ENCODE data around the gene GPRIN1. TPM values are rescaled to one million over a fixed set of nuclear protein-coding genes. Genes with fewer than 3 reads are reported as not detected.

The GPRIN1 gene
- total RNA-seq, 2 donors from 2014 or later, result 0.57 to 0.60 TPM

DNA sequence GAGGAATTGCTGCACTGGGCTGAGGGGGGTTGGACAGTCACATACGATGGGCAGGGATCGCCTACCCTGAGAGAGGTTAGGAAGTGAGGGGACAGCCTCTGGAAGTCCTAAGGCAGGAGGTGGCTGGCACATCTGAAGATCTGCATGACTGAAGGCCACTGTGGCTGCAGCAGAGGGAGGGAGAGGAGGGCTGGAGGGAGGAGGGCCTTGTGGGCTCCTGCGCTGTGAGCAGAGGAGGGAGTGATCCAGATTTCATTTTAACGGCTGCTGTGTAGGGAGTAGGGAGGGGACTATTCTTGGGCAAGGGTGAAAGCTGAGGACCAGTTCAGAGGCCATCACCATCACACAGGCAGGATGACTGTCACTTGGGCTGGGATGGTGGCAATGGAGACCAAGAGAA, 27.6 kb upstream of the GPRIN1 start:
- no peak for ATAC-seq
- peaks cover 3% of the 10 kb centered on the region for H3K9me3 ChIP-seq (ENCODE audit: control insufficient read depth, low read length, poor library complexity, severe bottlenecking)
- peaks cover 9% of the 10 kb centered on the region for H3K4me1 Mint-ChIP-seq
- H3K4me3 Mint-ChIP-seq, result no peak overlapping the region
- peaks cover 11% of the 10 kb centered on the region for H3K36me3 Mint-ChIP-seq (ENCODE audit: low read depth)
- no peak for DNase-seq
- H3K27ac Mint-ChIP-seq, result peak overlapping the region; percentile 56
- peaks cover 48% of the 10 kb centered on the region for H3K27me3 Mint-ChIP-seq

DNA sequence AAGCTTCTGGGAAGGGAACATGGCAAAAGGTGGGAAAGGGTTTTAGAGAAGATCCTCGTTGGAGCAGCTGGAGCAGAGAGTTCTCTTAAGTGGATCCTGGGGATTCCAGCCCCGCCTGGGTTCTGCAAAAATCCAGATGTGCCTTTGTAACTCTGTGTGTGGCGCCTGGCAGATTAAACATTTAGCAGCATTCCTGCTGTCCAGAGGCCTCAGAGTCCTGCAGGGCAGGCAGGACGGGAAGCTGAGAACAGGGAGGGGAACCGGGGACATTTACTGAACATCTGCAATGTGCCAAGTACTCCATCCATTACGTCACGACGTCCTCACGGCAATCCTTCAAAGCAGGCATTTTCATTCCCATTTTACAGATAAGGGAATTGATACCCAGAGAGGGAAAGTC, 26.5 kb upstream of the GPRIN1 start:
- Mint-ChIP-seq H3K36me3 (ENCODE audit: low read depth) (peaks cover 11% of the 10 kb centered on the region), H3K27me3 (peaks cover 57% of the 10 kb centered on the region), H3K4me1 (peaks cover 9% of the 10 kb centered on the region), H3K27ac (no peak overlapping the region), H3K4me3 (no peak overlapping the region)
- H3K9me3 ChIP-seq (ENCODE audit: control insufficient read depth, low read length, poor library complexity, severe bottlenecking), result peaks cover 3% of the 10 kb centered on the region
- DNase-seq (no peak), ATAC-seq (no peak)

DNA sequence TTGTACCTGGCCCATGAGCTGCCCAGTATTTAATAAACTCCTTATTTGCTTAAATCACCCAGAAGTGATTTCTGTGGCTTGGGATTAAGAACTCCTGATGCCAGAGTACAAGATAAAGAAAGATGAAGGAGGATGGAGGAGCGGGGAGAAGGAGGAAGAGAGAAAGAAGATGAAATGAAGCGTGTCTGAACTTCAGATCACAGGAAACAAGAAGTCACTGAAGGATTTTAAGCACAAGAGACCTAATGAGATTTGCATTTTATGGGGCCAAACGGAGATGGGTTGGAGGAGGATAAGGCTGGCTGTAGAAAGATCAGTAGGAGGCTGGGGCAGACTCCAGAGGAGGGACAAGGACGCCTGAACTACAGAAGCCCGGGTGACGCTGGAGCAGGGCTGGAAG, 23.6 kb upstream of the GPRIN1 start:
- no peak for DNase-seq
- Mint-ChIP-seq H3K36me3 (ENCODE audit: low read depth) (peaks cover 19% of the 10 kb centered on the region), H3K27me3 (peaks cover 69% of the 10 kb centered on the region), H3K4me3 (no peak overlapping the region), H3K27ac (no peak overlapping the region), H3K4me1 (peaks cover 15% of the 10 kb centered on the region)
- peaks cover 3% of the 10 kb centered on the region for H3K9me3 ChIP-seq (ENCODE audit: control insufficient read depth, low read length, poor library complexity, severe bottlenecking)
- ATAC-seq, result no peak

DNA sequence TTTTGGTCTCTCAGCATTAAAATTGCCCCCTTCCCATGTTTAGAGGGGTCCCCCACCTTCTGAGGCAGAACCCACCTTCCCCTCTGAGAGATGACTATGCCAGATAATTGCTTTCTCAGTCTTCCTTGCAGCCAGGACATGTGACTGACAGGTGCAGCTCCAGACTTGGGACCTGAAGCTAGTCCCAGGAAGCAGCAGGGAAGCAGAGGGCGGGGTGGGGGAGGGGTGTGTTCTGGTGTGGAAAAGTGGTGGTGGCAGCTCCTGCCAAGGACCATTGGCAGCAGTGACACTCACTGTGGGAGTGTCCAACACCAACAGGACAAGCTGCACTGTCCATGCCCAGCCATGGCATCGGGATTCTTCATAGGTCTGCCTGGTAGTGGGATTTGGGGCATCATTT, 22.8 kb upstream of the GPRIN1 start:
- ATAC-seq, result no peak
- H3K36me3 Mint-ChIP-seq (ENCODE audit: low read depth), result peaks cover 17% of the 10 kb centered on the region
- peaks cover 15% of the 10 kb centered on the region for H3K4me1 Mint-ChIP-seq
- peaks cover 70% of the 10 kb centered on the region for H3K27me3 Mint-ChIP-seq
- DNase-seq, result no peak
- H3K9me3 ChIP-seq (ENCODE audit: control insufficient read depth, low read length, poor library complexity, severe bottlenecking), result peaks cover 3% of the 10 kb centered on the region
- no peak overlapping the region for H3K27ac Mint-ChIP-seq
- no peak overlapping the region for H3K4me3 Mint-ChIP-seq

DNA sequence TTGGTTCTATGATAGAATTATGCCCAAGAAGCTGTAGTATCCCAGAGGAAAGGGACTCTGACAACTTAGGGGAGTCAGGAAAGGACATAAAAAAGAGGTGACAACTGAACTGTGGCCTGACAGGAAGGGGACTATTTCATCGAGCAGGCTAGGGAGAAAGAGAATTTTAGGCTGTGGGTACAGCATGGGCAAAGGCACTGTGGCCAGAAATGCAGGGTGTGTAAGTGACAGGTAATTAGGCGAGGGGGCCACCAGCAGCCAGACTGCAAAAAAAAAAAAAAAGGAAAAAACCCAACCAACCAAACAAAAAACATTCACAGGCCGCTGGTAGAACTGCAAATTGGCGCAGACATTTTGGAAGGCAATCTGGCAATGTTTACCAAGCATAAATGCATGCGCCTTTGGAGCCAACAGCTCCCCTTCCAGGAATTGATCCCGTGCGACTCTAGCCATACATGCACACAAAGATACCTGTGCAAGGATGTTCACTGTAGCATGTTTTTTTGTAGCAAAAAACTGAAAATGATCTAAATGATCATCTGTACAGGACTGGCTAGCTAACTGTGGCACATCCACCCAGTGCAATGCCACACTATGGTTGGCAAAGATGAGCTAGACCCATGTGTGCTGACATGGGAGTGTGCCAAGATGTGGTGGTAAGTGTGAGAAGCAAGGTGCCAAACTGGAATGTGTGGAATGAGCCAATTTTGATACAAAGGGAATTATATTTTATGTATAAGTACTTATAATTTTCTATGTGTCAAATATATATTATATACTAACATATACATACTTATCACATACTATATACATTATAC, 21.6 kb upstream of the GPRIN1 start:
- peaks cover 17% of the 10 kb centered on the region for H3K36me3 Mint-ChIP-seq (ENCODE audit: low read depth)
- H3K27ac Mint-ChIP-seq, result no peak overlapping the region
- no peak overlapping the region for H3K4me3 Mint-ChIP-seq
- no peak for ATAC-seq
- no peak for DNase-seq
- H3K27me3 Mint-ChIP-seq, result peaks cover 73% of the 10 kb centered on the region
- peaks cover 15% of the 10 kb centered on the region for H3K4me1 Mint-ChIP-seq
- H3K9me3 ChIP-seq (ENCODE audit: control insufficient read depth, low read length, poor library complexity, severe bottlenecking), result peaks cover 3% of the 10 kb centered on the region

DNA sequence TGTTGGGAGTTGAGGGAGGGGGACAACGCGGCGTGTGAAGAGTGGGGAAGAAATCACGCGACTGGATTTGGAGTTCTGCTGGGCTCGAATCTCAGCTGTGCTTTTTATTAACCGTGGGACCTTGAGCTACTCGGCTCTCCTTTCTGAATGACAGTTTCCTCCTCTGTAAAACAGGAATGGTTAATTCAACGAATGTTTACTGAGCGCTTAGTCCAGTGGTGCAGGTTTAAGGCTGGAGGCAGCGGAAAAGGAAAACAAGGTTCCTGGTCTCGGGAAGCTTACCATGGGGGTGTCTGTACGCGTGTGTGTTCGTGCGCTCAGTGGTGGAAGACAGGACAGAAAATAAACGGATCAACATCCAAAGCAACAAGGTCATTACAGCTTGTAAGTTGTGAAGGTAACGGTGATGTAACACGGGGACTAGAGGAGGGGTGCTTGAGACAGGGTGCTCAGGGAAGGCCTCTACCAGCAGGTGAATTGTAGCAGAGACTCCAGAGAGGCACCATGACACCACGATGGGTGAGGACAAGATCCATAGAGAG, 20.8 kb upstream of the GPRIN1 start:
- H3K27ac Mint-ChIP-seq, result no peak overlapping the region
- H3K36me3 Mint-ChIP-seq (ENCODE audit: low read depth), result peaks cover 20% of the 10 kb centered on the region
- no peak for ATAC-seq

DNA sequence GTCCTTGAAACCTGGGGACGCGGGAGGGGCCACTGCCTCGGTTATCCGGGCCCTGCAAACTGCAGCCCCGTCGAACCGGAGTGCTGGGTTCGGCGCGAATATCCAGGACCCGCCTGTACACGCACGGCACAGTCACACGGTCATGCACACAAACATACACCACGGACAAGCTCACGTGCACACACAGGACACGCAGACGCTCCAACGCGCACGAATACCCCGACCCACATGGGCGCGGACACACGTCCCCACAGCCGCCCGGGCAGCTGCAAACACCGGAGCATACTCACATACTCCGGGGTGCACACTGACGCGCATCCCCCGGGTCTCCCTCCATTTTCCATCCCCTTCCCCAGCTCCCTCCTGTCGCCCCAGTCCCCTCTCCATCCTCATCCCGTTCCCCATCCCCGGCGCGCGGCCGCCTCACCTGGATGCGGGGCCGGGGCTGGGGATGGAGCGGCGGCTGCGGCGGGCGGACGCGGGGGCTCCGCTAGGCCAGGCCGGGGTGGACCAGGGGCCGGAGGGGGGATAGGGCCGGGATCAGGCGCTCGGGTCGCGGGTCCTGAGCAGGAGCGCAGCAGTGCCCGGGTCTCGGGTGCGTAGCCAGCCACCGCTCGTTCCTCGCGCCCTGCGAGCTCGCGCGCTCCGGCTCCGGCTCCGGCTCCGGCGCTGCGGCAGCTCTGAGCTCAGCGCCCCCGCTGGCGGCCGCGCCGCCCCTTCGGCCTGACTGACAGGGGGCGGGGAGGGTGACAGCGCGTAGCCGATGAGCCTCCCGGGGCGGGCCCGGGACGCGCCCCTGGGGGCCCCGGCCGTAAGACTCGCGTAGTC, 20.1 kb upstream of the GPRIN1 start, which contains the start of the genes EIF4E1B and SNCB:
TSS of gene EIF4E1B (plus strand) at position 823 of the 828 bp plus-strand sequence. CDS start 12,113 bp downstream, outside the sequence.
TSS of gene SNCB (minus strand) at position 682 of the 828 bp plus-strand sequence. CDS start 880 bp downstream, outside the sequence.
- Mint-ChIP-seq H3K4me1 (peaks cover 15% of the 10 kb centered on the region), H3K27ac (no peak within 1 kb of the TSS), H3K36me3 (ENCODE audit: low read depth) (peaks cover 20% of the 10 kb centered on the region), H3K27me3 (peaks cover 71% of the 10 kb centered on the region), H3K4me3 (peak within 1 kb of the TSS; percentile 70)
- H3K9me3 ChIP-seq (ENCODE audit: control insufficient read depth, low read length, poor library complexity, severe bottlenecking), result no peaks in the 10 kb centered on the region
- DNase-seq (no peak), ATAC-seq (peak; percentile 84)

More for the DNA sequence above, 20.8 kb upstream of the GPRIN1 start:
- peak overlapping the region; percentile 70 for H3K4me3 Mint-ChIP-seq
- DNase-seq, result no peak
- peaks cover 71% of the 10 kb centered on the region for H3K27me3 Mint-ChIP-seq
- H3K4me1 Mint-ChIP-seq, result peaks cover 15% of the 10 kb centered on the region
- peaks cover 3% of the 10 kb centered on the region for H3K9me3 ChIP-seq (ENCODE audit: control insufficient read depth, low read length, poor library complexity, severe bottlenecking)

DNA sequence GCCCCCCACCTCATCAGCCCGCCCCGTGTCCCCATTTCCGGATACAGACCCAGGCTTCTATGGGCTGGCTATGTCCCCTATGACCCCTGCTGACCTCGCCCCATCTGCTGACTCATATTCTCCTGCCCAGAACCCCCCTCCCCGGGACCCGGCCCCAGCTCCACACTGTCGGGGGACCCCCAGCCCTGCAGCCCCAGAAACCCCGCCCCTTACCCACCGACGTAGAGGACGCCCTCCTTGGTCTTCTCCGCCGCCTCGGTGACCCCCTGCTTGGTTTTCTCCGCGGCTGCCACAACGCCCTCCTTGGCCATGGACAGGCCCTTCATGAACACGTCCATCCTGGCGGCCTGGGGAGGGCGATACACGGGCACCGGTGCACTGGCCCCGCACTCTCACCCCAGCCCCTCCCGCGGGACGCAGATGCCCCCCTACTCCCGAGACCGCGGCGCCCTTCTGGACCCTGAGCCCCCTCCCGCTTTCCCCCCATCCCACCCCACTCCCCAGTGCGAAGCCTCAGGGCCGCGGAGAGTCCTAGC, 19.4 kb upstream of the GPRIN1 start:
- Mint-ChIP-seq H3K27me3 (peaks cover 67% of the 10 kb centered on the region), H3K4me3 (peak overlapping the region; percentile 65), H3K36me3 (ENCODE audit: low read depth) (peaks cover 20% of the 10 kb centered on the region), H3K27ac (no peak overlapping the region), H3K4me1 (peaks cover 15% of the 10 kb centered on the region)
- no peak for DNase-seq
- no peak for ATAC-seq
- no peaks in the 10 kb centered on the region for H3K9me3 ChIP-seq (ENCODE audit: control insufficient read depth, low read length, poor library complexity, severe bottlenecking)

DNA sequence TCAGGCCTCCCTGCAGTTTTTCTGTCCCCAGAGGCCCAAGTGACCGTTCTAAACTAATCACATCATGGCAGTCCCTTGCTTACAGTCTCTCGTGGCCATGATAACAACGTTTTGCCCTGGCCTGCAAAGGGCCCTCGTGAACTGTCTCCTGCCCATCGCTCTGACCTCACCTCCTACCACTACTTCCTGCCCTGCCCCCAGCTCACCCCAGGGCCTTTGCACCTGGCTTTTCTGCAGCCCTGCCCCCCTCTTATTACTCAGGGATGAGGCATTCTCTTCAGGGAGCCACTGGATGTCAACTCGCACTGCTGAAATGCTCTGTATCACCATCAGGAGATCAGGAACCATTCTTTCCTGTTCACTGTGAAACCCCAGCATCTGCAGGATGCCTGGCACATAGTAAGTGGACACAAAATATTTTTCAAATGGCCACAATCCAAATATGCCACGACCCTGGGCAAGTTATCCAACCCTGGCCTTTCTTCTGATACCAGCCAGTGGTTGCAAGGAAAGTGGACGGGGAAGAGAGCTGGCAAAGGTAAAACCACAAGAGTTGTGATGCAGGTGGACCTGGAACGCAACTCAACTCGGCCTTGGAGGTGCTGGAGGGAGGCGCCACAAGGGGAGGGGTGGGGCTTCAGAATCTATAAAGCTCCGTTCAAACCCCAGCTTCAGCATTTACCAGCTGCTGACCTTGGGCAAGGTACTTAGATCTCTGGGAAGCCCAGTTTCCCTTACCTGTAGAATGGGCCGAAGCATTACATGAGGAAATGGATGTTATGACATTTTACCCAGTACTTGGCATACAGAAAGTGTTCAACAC, 18.7 kb upstream of the GPRIN1 start:
- H3K36me3 Mint-ChIP-seq (ENCODE audit: low read depth), result peaks cover 17% of the 10 kb centered on the region
- peak overlapping the region; percentile 28 for H3K4me3 Mint-ChIP-seq
- peaks cover 11% of the 10 kb centered on the region for H3K4me1 Mint-ChIP-seq
- H3K9me3 ChIP-seq (ENCODE audit: control insufficient read depth, low read length, poor library complexity, severe bottlenecking), result no peaks in the 10 kb centered on the region
- H3K27me3 Mint-ChIP-seq, result peaks cover 60% of the 10 kb centered on the region
- H3K27ac Mint-ChIP-seq, result no peak overlapping the region
- ATAC-seq, result no peak
- no peak for DNase-seq

DNA sequence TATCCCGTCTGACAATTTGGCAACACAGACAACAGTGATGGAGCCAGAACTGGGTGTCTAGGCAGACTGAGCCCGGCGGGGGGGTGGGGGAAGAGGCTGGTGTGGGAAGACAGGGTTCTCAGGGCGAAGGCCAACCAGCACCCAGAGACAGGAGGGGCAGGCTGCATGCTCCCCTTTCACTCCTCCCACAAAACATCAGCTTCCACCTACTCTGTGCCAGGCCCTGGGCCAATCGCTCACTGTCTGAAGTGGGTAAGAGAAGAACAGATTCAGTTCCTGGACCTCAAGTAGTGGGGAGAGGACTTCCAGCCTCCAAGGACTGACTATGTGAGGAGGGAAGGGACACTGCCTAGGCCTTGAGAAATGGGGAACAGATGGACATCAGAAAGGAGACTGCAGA, 17.6 kb upstream of the GPRIN1 start:
- Mint-ChIP-seq H3K4me1 (peaks cover 8% of the 10 kb centered on the region), H3K27ac (no peak overlapping the region), H3K4me3 (no peak overlapping the region), H3K36me3 (ENCODE audit: low read depth) (peaks cover 14% of the 10 kb centered on the region), H3K27me3 (peaks cover 49% of the 10 kb centered on the region)
- H3K9me3 ChIP-seq (ENCODE audit: control insufficient read depth, low read length, poor library complexity, severe bottlenecking), result no peaks in the 10 kb centered on the region
- ATAC-seq (no peak), DNase-seq (no peak)

DNA sequence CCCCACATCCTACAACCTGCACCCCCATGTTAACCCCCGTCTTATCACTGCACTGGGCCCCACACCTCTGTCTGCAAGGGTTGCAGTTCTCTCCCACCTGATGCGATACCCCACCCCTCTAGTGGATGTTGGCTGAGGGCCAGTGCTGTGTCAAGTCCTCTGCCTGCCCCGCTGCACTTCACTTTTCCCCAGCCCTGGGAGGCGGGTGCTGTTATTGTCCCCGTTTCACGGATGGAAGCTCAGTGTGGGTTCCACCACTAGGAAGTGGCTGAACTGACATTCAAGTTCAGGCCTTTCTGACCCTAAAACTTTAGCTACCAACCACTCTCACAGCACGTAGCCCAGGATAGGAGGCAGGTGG, 16.9 kb upstream of the GPRIN1 start:
- H3K4me3 Mint-ChIP-seq, result no peak overlapping the region
- no peak for ATAC-seq
- peaks cover 8% of the 10 kb centered on the region for H3K4me1 Mint-ChIP-seq
- no peaks in the 10 kb centered on the region for H3K9me3 ChIP-seq (ENCODE audit: control insufficient read depth, low read length, poor library complexity, severe bottlenecking)
- H3K27me3 Mint-ChIP-seq, result peaks cover 50% of the 10 kb centered on the region
- DNase-seq, result no peak
- H3K27ac Mint-ChIP-seq, result no peak overlapping the region
- peaks cover 14% of the 10 kb centered on the region for H3K36me3 Mint-ChIP-seq (ENCODE audit: low read depth)
